Activated B cell treated with CpG ODN at 0.5 μM for 24 hours (primary cell): Measurements from ENCODE around the gene ANP32B. TPM values are rescaled to one million over a fixed set of nuclear protein-coding genes. Genes with fewer than 3 reads are reported as not detected.

Source experiments
- ATAC-seq: fragments of 200-7000 bp; cut with Tn5 transposase; one replicate; pipeline ENCODE4 v1.10.0; 2021; ENCODE audit warnings: low read depth, mild to moderate bottlenecking, moderate library complexity
- CTCF ChIA-PET: fragments of 350-600 bp; sonication (Branson Sonifier 250); formaldehyde crosslinking; loops from one replicate; lab custom pipeline; 2021; ENCODE audit warnings: antibody characterized with exemption; lab: Charles Lee
- POLR2A ChIA-PET: fragments of 350-600 bp; sonication (Branson Sonifier 250); formaldehyde crosslinking; loops from one replicate; lab custom pipeline; 2021; ENCODE audit warnings: antibody characterized with exemption; lab: Charles Lee
- DNase-seq: peaks from one replicate; pipeline ENCODE4 v3.0.0; 2022
- H3K27ac Mint-ChIP-seq: one replicate; pipeline ENCODE4 v1.8.0; 2020; ENCODE audit warnings: mixed read lengths
- H3K27me3 Mint-ChIP-seq: one replicate; pipeline ENCODE4 v1.8.0; 2021; ENCODE audit warnings: mixed read lengths
- H3K36me3 Mint-ChIP-seq: one replicate; pipeline ENCODE4 v1.8.0; 2021; ENCODE audit warnings: low read depth, mixed read lengths
- H3K4me1 Mint-ChIP-seq: one replicate; pipeline ENCODE4 v1.8.0; 2021; ENCODE audit warnings: mixed read lengths
- H3K4me3 Mint-ChIP-seq: one replicate; pipeline ENCODE4 v1.8.0; 2020; ENCODE audit warnings: mild to moderate bottlenecking, mixed read lengths
- H3K9me3 Mint-ChIP-seq: one replicate; pipeline ENCODE4 v1.8.0; 2020; ENCODE audit warnings: mixed read lengths
- intact Hi-C: fragments of 100-400 bp; cut with micrococcal nuclease; formaldehyde crosslinking; loops from one replicate; pipeline ENCODE4 v1.15.1; 2024
- total RNA-seq: library from RNA; stranded (reverse); gene quantifications from 2 replicates; pipeline ENCODE4 v1.2.3, GENCODE V29; 2022
- TF ChIP-seq, protein P1 (sequence below): fragments of 200-600 bp; IDR thresholded peaks from one replicate; pipeline ENCODE4 v1.8.0; 2022; ENCODE audit warnings: antibody characterized with exemption, mild to moderate bottlenecking

ANP32B gene
- total RNA-seq, 1 donor from 2014 or later = 162 TPM

DNA sequence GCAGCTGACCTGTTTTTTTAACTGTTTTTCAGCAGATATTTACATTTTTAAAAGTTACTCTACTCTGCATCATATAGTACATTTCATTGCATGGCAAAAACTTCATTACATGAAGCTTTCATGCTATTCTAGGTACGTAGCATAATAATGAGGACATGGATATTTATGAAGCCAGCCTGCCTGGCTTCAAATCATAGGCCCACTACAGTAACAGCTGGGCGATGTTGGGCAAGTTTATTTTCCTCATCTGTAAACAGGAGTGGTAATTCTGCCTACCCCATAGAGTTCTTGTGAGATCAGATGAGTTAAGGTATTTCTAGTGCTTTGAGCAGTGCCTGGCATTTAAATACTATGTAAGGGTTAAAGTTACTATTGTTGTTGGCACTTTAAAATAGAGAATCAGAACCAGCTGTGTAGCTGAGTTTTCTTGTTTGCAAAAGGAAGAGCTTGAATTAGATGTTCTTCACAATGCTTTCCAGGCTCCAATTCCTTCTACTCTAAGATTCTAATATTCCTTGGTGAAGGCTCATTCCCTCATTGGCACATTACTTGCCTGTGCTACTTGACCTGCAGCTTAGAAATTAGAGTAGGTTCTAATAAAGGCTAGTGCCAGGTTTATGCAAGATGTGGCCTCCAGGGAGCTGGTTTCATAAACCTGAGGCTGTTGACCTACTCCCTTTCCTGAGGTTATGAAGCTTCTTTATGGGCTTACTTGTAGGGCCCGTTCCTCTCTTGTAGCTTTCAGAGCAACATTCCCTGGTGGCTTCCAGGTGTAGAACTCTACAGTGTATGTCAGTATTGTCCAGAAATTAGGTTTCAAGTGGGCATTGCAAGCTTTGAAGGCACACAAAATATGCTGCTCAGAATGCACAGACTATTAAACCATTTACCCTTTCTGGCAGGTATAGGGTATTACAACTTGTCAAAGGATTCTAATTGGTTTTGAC lies 14.5 kb downstream of the ANP32B start:
- ATAC-seq = no peak
- CTCF ChIA-PET = interaction anchor here (0.9 to 1.8 kb wide), 4 partner anchors 8 to 37 kb away, joined by 3 to 7 read pairs (median 4); no protein-coding TSS in a partner anchor
- TF ChIP-seq, protein P1, sequence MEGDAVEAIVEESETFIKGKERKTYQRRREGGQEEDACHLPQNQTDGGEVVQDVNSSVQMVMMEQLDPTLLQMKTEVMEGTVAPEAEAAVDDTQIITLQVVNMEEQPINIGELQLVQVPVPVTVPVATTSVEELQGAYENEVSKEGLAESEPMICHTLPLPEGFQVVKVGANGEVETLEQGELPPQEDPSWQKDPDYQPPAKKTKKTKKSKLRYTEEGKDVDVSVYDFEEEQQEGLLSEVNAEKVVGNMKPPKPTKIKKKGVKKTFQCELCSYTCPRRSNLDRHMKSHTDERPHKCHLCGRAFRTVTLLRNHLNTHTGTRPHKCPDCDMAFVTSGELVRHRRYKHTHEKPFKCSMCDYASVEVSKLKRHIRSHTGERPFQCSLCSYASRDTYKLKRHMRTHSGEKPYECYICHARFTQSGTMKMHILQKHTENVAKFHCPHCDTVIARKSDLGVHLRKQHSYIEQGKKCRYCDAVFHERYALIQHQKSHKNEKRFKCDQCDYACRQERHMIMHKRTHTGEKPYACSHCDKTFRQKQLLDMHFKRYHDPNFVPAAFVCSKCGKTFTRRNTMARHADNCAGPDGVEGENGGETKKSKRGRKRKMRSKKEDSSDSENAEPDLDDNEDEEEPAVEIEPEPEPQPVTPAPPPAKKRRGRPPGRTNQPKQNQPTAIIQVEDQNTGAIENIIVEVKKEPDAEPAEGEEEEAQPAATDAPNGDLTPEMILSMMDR = no peak
- POLR2A ChIA-PET = interaction anchor here (1.1 to 1.4 kb wide), 2 partner anchors 14 to 75 kb away, joined by 3 read pairs; partner anchors contain the start of genes ANP32B and TRMO
- no peak overlapping the region for H3K27ac Mint-ChIP-seq
- no peak for DNase-seq
- H3K4me1 Mint-ChIP-seq = peaks cover 27% of the 10 kb centered on the region
- no peak overlapping the region for H3K4me3 Mint-ChIP-seq
- intact Hi-C loops = no loop called here
- H3K36me3 Mint-ChIP-seq = peaks cover 70% of the 10 kb centered on the region
- no peaks in the 10 kb centered on the region for H3K27me3 Mint-ChIP-seq
- no peaks in the 10 kb centered on the region for H3K9me3 Mint-ChIP-seq

DNA sequence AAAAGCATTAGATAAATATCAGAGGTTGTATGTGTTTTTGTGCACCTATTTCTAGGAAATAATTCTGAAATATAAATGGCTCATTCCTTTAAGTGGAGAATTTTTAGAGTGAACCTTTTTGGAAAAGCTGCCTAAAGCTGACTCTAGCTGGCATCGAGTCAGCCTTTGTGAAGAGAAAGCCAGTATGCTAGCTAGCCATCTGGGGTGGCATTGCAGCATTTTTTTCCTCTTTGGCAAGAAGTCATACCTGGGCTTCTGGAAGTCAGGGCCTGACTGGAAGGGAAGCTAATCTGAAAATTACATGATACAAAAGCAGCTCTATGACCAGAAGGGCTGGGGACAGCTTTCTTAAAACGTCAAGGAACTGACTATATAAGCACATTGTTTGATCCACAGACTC lies 19.7 kb downstream of the ANP32B start:
- no peaks in the 10 kb centered on the region for H3K4me1 Mint-ChIP-seq
- H3K9me3 Mint-ChIP-seq = no peaks in the 10 kb centered on the region
- POLR2A ChIA-PET = interaction anchor here (0.5 kb wide), 1 partner anchor 47 kb away, joined by 7 read pairs; no protein-coding TSS in a partner anchor
- H3K27ac Mint-ChIP-seq = no peak overlapping the region
- no peaks in the 10 kb centered on the region for H3K27me3 Mint-ChIP-seq
- CTCF ChIA-PET = no interaction called here
- intact Hi-C loops = no loop called here
- no peak for DNase-seq
- H3K36me3 Mint-ChIP-seq = peaks cover 85% of the 10 kb centered on the region
- H3K4me3 Mint-ChIP-seq = no peak overlapping the region
- TF ChIP-seq, protein P1 = no peak
- no peak for ATAC-seq

DNA sequence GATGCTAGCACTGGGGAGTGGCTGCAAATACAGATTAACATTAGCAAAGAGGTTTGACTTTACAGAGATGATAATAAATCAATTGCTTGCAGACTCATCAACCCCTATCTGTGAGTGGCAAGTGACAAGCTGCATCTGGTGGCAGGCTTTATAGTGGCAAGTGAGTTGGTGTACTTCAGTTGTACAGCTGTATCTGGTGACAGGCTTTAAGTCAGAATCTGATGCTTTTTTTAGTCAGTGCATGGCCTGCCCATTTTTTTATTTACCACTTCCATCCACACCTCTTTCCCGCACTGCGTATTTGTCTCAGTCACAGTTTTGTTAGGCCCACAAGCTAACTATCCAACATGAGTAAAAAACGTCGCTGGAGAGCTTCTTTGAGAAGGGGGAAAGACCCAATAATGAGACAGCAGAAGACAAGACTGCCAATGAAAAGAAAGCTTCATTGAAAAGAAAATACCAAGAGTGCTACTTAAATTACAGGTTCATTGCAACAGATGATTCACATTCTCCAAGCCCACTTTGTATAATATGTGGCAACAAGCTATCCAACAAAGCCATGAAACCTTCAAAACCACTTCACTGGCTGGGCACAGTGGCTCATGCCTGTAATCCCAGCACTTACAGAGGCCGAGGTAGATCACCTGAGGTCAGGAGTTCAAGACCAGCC lies 23.1 kb downstream of the ANP32B start:
- H3K9me3 Mint-ChIP-seq = no peaks in the 10 kb centered on the region
- ATAC-seq (no peak), DNase-seq (no peak)
- no peaks in the 10 kb centered on the region for H3K27me3 Mint-ChIP-seq
- TF ChIP-seq, protein P1 = no peak
- no peak overlapping the region for H3K27ac Mint-ChIP-seq
- H3K4me3 Mint-ChIP-seq = no peak overlapping the region
- POLR2A ChIA-PET = no interaction called here
- CTCF ChIA-PET = interaction anchor here (0.9 to 1.6 kb wide), 2 partner anchors 9 to 33 kb away, joined by 3 to 4 read pairs; no protein-coding TSS in a partner anchor
- intact Hi-C loops = no loop called here
- H3K36me3 Mint-ChIP-seq = peaks cover 85% of the 10 kb centered on the region
- H3K4me1 Mint-ChIP-seq = peaks cover 16% of the 10 kb centered on the region

DNA sequence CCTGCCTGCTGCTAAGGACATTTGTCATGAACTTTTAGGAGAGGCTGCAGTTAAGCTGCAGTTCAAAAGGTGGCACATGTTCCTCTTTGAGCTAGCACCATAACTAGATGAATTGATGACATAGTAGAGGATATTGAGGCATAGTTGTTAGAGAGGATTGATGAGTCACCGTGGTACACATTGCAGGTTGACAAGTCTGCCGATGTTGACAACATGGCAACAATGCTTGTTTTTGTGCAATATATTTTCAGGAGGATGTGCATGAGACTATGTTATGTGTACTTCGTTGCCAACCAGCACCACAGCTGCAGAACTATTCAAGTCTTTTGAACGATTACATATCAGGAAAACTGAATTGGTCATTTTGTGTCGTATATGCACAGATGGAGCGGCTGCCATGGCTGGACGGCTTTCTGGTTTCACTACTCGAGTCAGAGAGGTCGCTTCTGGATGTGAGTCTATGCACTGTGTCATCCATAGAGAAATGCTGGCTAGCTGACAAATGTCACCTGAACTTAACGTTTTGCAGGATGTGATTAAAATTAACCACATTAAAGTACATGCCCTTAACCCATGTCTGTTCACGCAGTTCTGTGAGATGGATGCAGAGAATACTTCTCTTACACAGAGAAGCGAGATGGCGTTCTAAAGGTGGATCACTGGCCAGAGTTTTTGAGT lies 24.2 kb downstream of the ANP32B start:
- DNase-seq (no peak), ATAC-seq (no peak)
- H3K36me3 Mint-ChIP-seq = peaks cover 87% of the 10 kb centered on the region
- H3K4me3 Mint-ChIP-seq = no peak overlapping the region
- TF ChIP-seq, protein P1 = no peak
- H3K4me1 Mint-ChIP-seq = peaks cover 16% of the 10 kb centered on the region
- H3K27me3 Mint-ChIP-seq = no peaks in the 10 kb centered on the region
- ChIA-PET POLR2A (no interaction called here), CTCF (interaction anchor here (0.7 to 1.6 kb wide), 2 partner anchors 22 to 32 kb away, joined by 3 read pairs; no protein-coding TSS in a partner anchor)
- intact Hi-C loops = no loop called here
- no peak overlapping the region for H3K27ac Mint-ChIP-seq
- H3K9me3 Mint-ChIP-seq = no peaks in the 10 kb centered on the region
